HPDE6-E6E7 (cell line): Measurements from ENCODE around the gene NPY1R.

Experiments used
- DNase-seq: peaks from one replicate; pipeline ENCODE4 v3.0.0; 2011; ENCODE audit warnings: missing footprints; ENCODE audit errors: extremely low spot score

The NPY1R gene

DNA sequence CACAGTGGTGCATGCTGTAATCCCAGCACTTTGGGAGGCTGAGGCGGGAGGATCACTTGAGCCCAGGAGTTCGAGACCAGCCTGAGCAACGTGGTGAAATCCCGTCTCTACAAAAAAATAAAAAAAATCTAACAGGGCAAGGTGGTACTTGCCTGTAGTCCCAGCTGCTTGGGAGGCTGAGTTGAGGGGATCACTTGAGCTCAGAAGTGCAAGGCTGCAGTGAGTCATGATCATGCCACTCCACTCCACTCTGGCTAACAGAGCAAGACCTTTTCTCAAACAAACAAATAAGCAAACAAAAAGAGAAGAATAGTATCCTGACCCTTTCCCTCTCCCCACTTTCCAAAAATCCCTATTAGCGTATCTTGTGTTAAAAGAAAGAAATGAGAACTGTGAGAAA is 52.7 kb downstream of the NPY1R start:
- DNase-seq, result no peak

DNA sequence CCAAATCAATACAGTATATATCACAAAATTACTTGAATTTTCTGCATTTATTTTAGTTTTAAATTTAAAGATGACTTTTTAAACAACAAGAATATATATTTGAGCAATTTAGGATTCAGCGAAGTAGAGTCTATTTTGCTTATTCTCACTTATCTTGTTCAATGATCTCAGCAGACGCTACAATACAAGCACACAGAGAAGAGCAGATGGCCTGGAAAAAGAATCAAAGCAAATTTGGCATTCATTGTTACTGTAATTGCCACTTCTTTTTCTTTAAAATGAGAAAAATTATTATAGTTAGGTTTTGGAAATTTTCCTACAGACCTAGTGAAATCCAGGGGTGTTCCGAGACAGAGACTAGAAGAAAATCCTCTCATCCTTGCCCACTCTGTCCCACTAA is 57.5 kb downstream of the NPY1R start:
- no peak for DNase-seq
